ENCODE data around the gene NENF.
"Not testable (repeated sequence)": the region's sequence is repeated elsewhere in the genome, so short reads cannot be mapped to it uniquely, and the experiment has no call there.

NENF gene

GRCh38 chr1:212432661-212433576 lies at the start of gene NENF:
NENF (plus strand) TSS chr1:212432920; CDS start chr1:212432944, 24 bp downstream.
- H3K9ac ChIP-seq (ENCODE audit: low read length), result peak within 1 kb of the TSS; percentile 81
- no peaks in the 10 kb centered on the region for H3K36me3 ChIP-seq (ENCODE audit: control insufficient read depth, insufficient read depth, low read length)
- H3K9me3 ChIP-seq (ENCODE audit: control insufficient read depth, low read length), result no peaks in the 10 kb centered on the region
- H3K4me1 ChIP-seq (ENCODE audit: control insufficient read depth, insufficient read depth, low read length), result peaks cover 14% of the 10 kb centered on the region
- peak within 1 kb of the TSS; percentile 29 for H3K4me3 ChIP-seq (ENCODE audit: low read length)
- H3K27me3 ChIP-seq (ENCODE audit: control insufficient read depth, insufficient read depth, low read length), result no peaks in the 10 kb centered on the region

- Histone ChIP-seq H3K4me3 (ENCODE audit: low read length) (no peak overlapping the region), H3K36me3 (ENCODE audit: control insufficient read depth, insufficient read depth, low read length) (no peaks in the 10 kb centered on the region), H3K4me1 (ENCODE audit: control insufficient read depth, insufficient read depth, low read length) (no peaks in the 10 kb centered on the region), H3K9ac (ENCODE audit: low read length) (no peak overlapping the region), H3K27me3 (ENCODE audit: control insufficient read depth, insufficient read depth, low read length) (no peaks in the 10 kb centered on the region), H3K9me3 (ENCODE audit: control insufficient read depth, low read length) (no peaks in the 10 kb centered on the region)
Measured at GRCh38 chr1:212386029-212386428, 46.7 kb upstream of the NENF start.

GRCh38 chr1:212388985-212389716 lies 43.6 kb upstream of the NENF start:
- no peak overlapping the region for H3K9ac ChIP-seq (ENCODE audit: low read length)

GRCh38 chr1:212395678-212396437 lies 36.9 kb upstream of the NENF start:
- H3K27me3 ChIP-seq (ENCODE audit: control insufficient read depth, insufficient read depth, low read length); H3K36me3 ChIP-seq (ENCODE audit: control insufficient read depth, insufficient read depth, low read length); H3K9me3 ChIP-seq (ENCODE audit: control insufficient read depth, low read length); H3K4me1 ChIP-seq (ENCODE audit: control insufficient read depth, insufficient read depth, low read length); H3K9ac ChIP-seq (ENCODE audit: low read length); H3K4me3 ChIP-seq (ENCODE audit: low read length): not testable (repeated sequence)

More at GRCh38 chr1:212388985-212389716, 43.6 kb upstream of the NENF start:
- H3K4me1 ChIP-seq (ENCODE audit: control insufficient read depth, insufficient read depth, low read length), result no peaks in the 10 kb centered on the region
- H3K9me3 ChIP-seq (ENCODE audit: control insufficient read depth, low read length), result no peaks in the 10 kb centered on the region
- H3K36me3 ChIP-seq (ENCODE audit: control insufficient read depth, insufficient read depth, low read length), result no peaks in the 10 kb centered on the region
- no peaks in the 10 kb centered on the region for H3K27me3 ChIP-seq (ENCODE audit: control insufficient read depth, insufficient read depth, low read length)
- no peak overlapping the region for H3K4me3 ChIP-seq (ENCODE audit: low read length)

GRCh38 chr1:212396638-212397037 lies 36.1 kb upstream of the NENF start:
- no peak overlapping the region for H3K4me3 ChIP-seq (ENCODE audit: low read length)
- no peak overlapping the region for H3K9ac ChIP-seq (ENCODE audit: low read length)
- no peaks in the 10 kb centered on the region for H3K4me1 ChIP-seq (ENCODE audit: control insufficient read depth, insufficient read depth, low read length)
- no peaks in the 10 kb centered on the region for H3K36me3 ChIP-seq (ENCODE audit: control insufficient read depth, insufficient read depth, low read length)
- no peaks in the 10 kb centered on the region for H3K27me3 ChIP-seq (ENCODE audit: control insufficient read depth, insufficient read depth, low read length)
- H3K9me3 ChIP-seq (ENCODE audit: control insufficient read depth, low read length), result peaks cover 9% of the 10 kb centered on the region

GRCh38 chr1:212397171-212397570 lies 35.5 kb upstream of the NENF start:
- no peak overlapping the region for H3K9ac ChIP-seq (ENCODE audit: low read length)

GRCh38 chr1:212401042-212401441 lies 31.7 kb upstream of the NENF start:
- Histone ChIP-seq H3K27me3 (ENCODE audit: control insufficient read depth, insufficient read depth, low read length) (no peaks in the 10 kb centered on the region), H3K4me1 (ENCODE audit: control insufficient read depth, insufficient read depth, low read length) (no peaks in the 10 kb centered on the region), H3K4me3 (ENCODE audit: low read length) (no peak overlapping the region), H3K36me3 (ENCODE audit: control insufficient read depth, insufficient read depth, low read length) (no peaks in the 10 kb centered on the region), H3K9me3 (ENCODE audit: control insufficient read depth, low read length) (peaks cover 9% of the 10 kb centered on the region), H3K9ac (ENCODE audit: low read length) (no peak overlapping the region)

More at GRCh38 chr1:212397171-212397570, 35.5 kb upstream of the NENF start:
- Histone ChIP-seq H3K36me3 (ENCODE audit: control insufficient read depth, insufficient read depth, low read length) (no peaks in the 10 kb centered on the region), H3K27me3 (ENCODE audit: control insufficient read depth, insufficient read depth, low read length) (no peaks in the 10 kb centered on the region), H3K4me1 (ENCODE audit: control insufficient read depth, insufficient read depth, low read length) (no peaks in the 10 kb centered on the region), H3K9me3 (ENCODE audit: control insufficient read depth, low read length) (peaks cover 9% of the 10 kb centered on the region), H3K4me3 (ENCODE audit: low read length) (no peak overlapping the region)

- peaks cover 9% of the 10 kb centered on the region for H3K9me3 ChIP-seq (ENCODE audit: control insufficient read depth, low read length)
- H3K36me3 ChIP-seq (ENCODE audit: control insufficient read depth, insufficient read depth, low read length), result no peaks in the 10 kb centered on the region
- no peaks in the 10 kb centered on the region for H3K27me3 ChIP-seq (ENCODE audit: control insufficient read depth, insufficient read depth, low read length)
- H3K9ac ChIP-seq (ENCODE audit: low read length), result no peak overlapping the region
- no peaks in the 10 kb centered on the region for H3K4me1 ChIP-seq (ENCODE audit: control insufficient read depth, insufficient read depth, low read length)
- H3K4me3 ChIP-seq (ENCODE audit: low read length), result no peak overlapping the region
Measured at GRCh38 chr1:212401838-212402582, 30.7 kb upstream of the NENF start.

GRCh38 chr1:212402666-212403321 lies 29.9 kb upstream of the NENF start:
- Histone ChIP-seq H3K36me3 (ENCODE audit: control insufficient read depth, insufficient read depth, low read length) (no peaks in the 10 kb centered on the region), H3K4me1 (ENCODE audit: control insufficient read depth, insufficient read depth, low read length) (no peaks in the 10 kb centered on the region), H3K4me3 (ENCODE audit: low read length) (no peak overlapping the region), H3K9me3 (ENCODE audit: control insufficient read depth, low read length) (peaks cover under 1% of the 10 kb centered on the region), H3K27me3 (ENCODE audit: control insufficient read depth, insufficient read depth, low read length) (no peaks in the 10 kb centered on the region), H3K9ac (ENCODE audit: low read length) (no peak overlapping the region)

GRCh38 chr1:212410231-212410820 lies 22.4 kb upstream of the NENF start:
- no peaks in the 10 kb centered on the region for H3K36me3 ChIP-seq (ENCODE audit: control insufficient read depth, insufficient read depth, low read length)

GRCh38 chr1:212412374-212412773 lies 20.3 kb upstream of the NENF start:
- Histone ChIP-seq H3K4me1 (ENCODE audit: control insufficient read depth, insufficient read depth, low read length) (peaks cover 13% of the 10 kb centered on the region), H3K9ac (ENCODE audit: low read length) (no peak overlapping the region), H3K27me3 (ENCODE audit: control insufficient read depth, insufficient read depth, low read length) (peaks cover 3% of the 10 kb centered on the region), H3K36me3 (ENCODE audit: control insufficient read depth, insufficient read depth, low read length) (no peaks in the 10 kb centered on the region), H3K4me3 (ENCODE audit: low read length) (no peak overlapping the region), H3K9me3 (ENCODE audit: control insufficient read depth, low read length) (no peaks in the 10 kb centered on the region)

More at GRCh38 chr1:212410231-212410820, 22.4 kb upstream of the NENF start:
- Histone ChIP-seq H3K4me1 (ENCODE audit: control insufficient read depth, insufficient read depth, low read length) (peaks cover 13% of the 10 kb centered on the region), H3K9me3 (ENCODE audit: control insufficient read depth, low read length) (no peaks in the 10 kb centered on the region), H3K27me3 (ENCODE audit: control insufficient read depth, insufficient read depth, low read length) (peaks cover 3% of the 10 kb centered on the region), H3K9ac (ENCODE audit: low read length) (no peak overlapping the region), H3K4me3 (ENCODE audit: low read length) (no peak overlapping the region)
